Prostate gland (tissue), 2 donors: ENCODE data around the gene NUMB. TPM values are rescaled to one million over a fixed set of nuclear protein-coding genes. Genes with fewer than 3 reads are reported as not detected.

Experiments
- DNase-seq: peaks from one replicate; pipeline ENCODE4 v3.0.0-alpha.2; 2019; ENCODE audit warnings: low spot score
- H3K27ac ChIP-seq, 2 donors: fragments of 200-600 bp; sonication (generic); 2 replicates each; pipeline ENCODE4 v1.5.1; 2017 to 2019
- H3K27me3 ChIP-seq: fragments of 200-600 bp; sonication (generic); replicated peaks from 2 replicates; pipeline ENCODE4 v1.5.1; 2019; ENCODE audit not compliant: insufficient read depth
- H3K36me3 ChIP-seq, 2 donors: fragments of 200-600 bp; sonication (generic); 1 replicate in 1 of 2; 2 replicates in 1 of 2; pipeline versions ENCODE4 v1.5.1 to v1.8.1; 2017 to 2019
- H3K4me1 ChIP-seq: fragments of 200-600 bp; sonication (generic); replicated peaks from 2 replicates; pipeline ENCODE4 v1.5.1; 2019
- H3K4me3 ChIP-seq, 2 donors: fragments of 200-600 bp; sonication (generic); 2 replicates each; pipeline ENCODE4 v1.5.1; 2017 to 2019
- H3K9me3 ChIP-seq: fragments of 200-600 bp; sonication (generic); 2 replicates; pipeline ENCODE4 v1.5.1; 2017
- CTCF ChIP-seq, 4 experiments: fragments of 200-600 bp in 2 of 4; fragments of 450-650 bp in 2 of 4; sonication (generic) in 2 of 4; IDR thresholded peaks; 1 replicate in 3 of 4; 2 replicates in 1 of 4; pipeline ENCODE4 v1.5.1; 2016 to 2019; ENCODE audit warnings: antibody characterized with exemption in 4 of 4, mild to moderate bottlenecking in 2 of 4, moderate library complexity in 2 of 4
- POLR2A ChIP-seq: fragments of 450-650 bp; IDR thresholded peaks from one replicate; pipeline ENCODE4 v1.6.1; 2016; ENCODE audit warnings: antibody characterized with exemption, mild to moderate bottlenecking
- POLR2AphosphoS5 ChIP-seq: sonication (generic); formaldehyde crosslinking; IDR thresholded peaks from one replicate; pipeline ENCODE4 v1.6.1; 2017; ENCODE audit warnings: antibody characterized with exemption
- WGBS: methylation state at CpG from one replicate; pipeline ENCODE4 v1.1.5; 2018; 5-methylcytosine and 5-hydroxymethylcytosine counted together
- intact Hi-C: fragments of 100-400 bp; cut with DNase I; formaldehyde crosslinking; loops from one replicate; pipeline ENCODE4 v1.14.2; 2022
- total RNA-seq, 2 donors: library from RNA; depleted of rRNA; stranded (reverse); fragments of >200 nt; gene quantifications; one replicate each; pipeline ENCODE4 v1.1.0, GENCODE V29; 2016

NUMB gene
- total RNA-seq, 2 donors from 2014 or later = 38.4 to 57.8 TPM

- Histone ChIP-seq H3K27me3 (no peaks in the 10 kb centered on the region), H3K9me3 (no peaks in the 10 kb centered on the region), H3K4me1 (no peaks in the 10 kb centered on the region), H3K36me3 (no peaks in the 10 kb centered on the region), H3K4me3 (no peak overlapping the region), H3K27ac (no peak overlapping the region)
- intact Hi-C loops = no loop called here
- 94% methylated on average over 7 of the region's 7 CpGs for WGBS
- DNase-seq = no peak
- TF ChIP-seq CTCF (IDR thresholded peaks at IDR 0.05) (no peak), POLR2A (no peak), POLR2AphosphoS5 (no peak)
These were observed 17.1 kb downstream of the NUMB start for GRCh38 chr14:73441286-73441685.

- Histone ChIP-seq H3K27me3 (no peaks in the 10 kb centered on the region), H3K27ac (no peak overlapping the region), H3K9me3 (no peaks in the 10 kb centered on the region), H3K4me1 (no peaks in the 10 kb centered on the region), H3K4me3 (no peak overlapping the region), H3K36me3 (no peaks in the 10 kb centered on the region)
- TF ChIP-seq POLR2AphosphoS5 (no peak), POLR2A (no peak), CTCF (IDR thresholded peaks at IDR 0.05) (no peak)
- intact Hi-C loops = no loop called here
- 59% methylated on average over 2 of the region's 2 CpGs for WGBS
- no peak for DNase-seq
These were observed 19.4 kb downstream of the NUMB start for GRCh38 chr14:73438993-73439392.

- H3K4me3 ChIP-seq = no peak overlapping the region
- WGBS = 100% methylated on average over 2 of the region's 2 CpGs
- intact Hi-C loops = no loop called here
- H3K27ac ChIP-seq = no peak overlapping the region
- TF ChIP-seq POLR2A (no peak), CTCF (IDR thresholded peaks at IDR 0.05) (no peak), POLR2AphosphoS5 (no peak)
- H3K9me3 ChIP-seq = no peaks in the 10 kb centered on the region
- no peaks in the 10 kb centered on the region for H3K27me3 ChIP-seq
- no peak for DNase-seq
- no peaks in the 10 kb centered on the region for H3K36me3 ChIP-seq
- no peaks in the 10 kb centered on the region for H3K4me1 ChIP-seq
These were observed 21.1 kb downstream of the NUMB start for GRCh38 chr14:73437206-73437605.

GRCh38 chr14:73432124-73432523, 26.2 kb downstream of the NUMB start:
- Histone ChIP-seq H3K27me3 (no peaks in the 10 kb centered on the region), H3K9me3 (no peaks in the 10 kb centered on the region), H3K36me3 (no peaks in the 10 kb centered on the region), H3K4me1 (peaks cover 5% of the 10 kb centered on the region), H3K27ac (no peak overlapping the region), H3K4me3 (no peak overlapping the region)
- intact Hi-C loops = no loop called here
- WGBS = 68% methylated on average over 3 of the region's 3 CpGs
- no peak for DNase-seq
- TF ChIP-seq POLR2AphosphoS5 (no peak), POLR2A (no peak), CTCF (IDR thresholded peaks at IDR 0.05) (no peak)

- 38% methylated on average over 5 of the region's 5 CpGs for WGBS
- peaks cover 5% of the 10 kb centered on the region for H3K4me1 ChIP-seq
- no peaks in the 10 kb centered on the region for H3K9me3 ChIP-seq
- DNase-seq = no peak
- no peaks in the 10 kb centered on the region for H3K36me3 ChIP-seq
- no peak overlapping the region for H3K27ac ChIP-seq
- no peak for TF ChIP-seq POLR2AphosphoS5
- TF ChIP-seq POLR2A = no peak
- TF ChIP-seq CTCF (IDR thresholded peaks at IDR 0.05) = no peak
- H3K4me3 ChIP-seq = no peak overlapping the region
- H3K27me3 ChIP-seq = no peaks in the 10 kb centered on the region
- intact Hi-C loops = no loop called here
These were observed 30.0 kb downstream of the NUMB start for GRCh38 chr14:73428353-73428824.
